Small intestine (tissue), 7 donors: ENCODE data around the gene DEXI. TPM values are rescaled to one million over a fixed set of nuclear protein-coding genes. Genes with fewer than 3 reads are reported as not detected.

Experiments used
- DNase-seq, 2 donors: peaks; one replicate each; pipeline versions ENCODE4 v3.0.0 to v3.0.0-alpha.2; 2013
- FAIRE-seq: peaks from 2 replicates; lab custom pipeline; 2012; peaks lifted over from hg19 to GRCh38; lab: Jason Lieb, UNC
- H3K27ac ChIP-seq, 3 donors: one replicate each; pipeline ENCODE4 v1.5.1; 2013; ENCODE audit warnings: low read length in 2 of 3, mild to moderate bottlenecking in 2 of 3, control low read depth in 1 of 3, inconsistent platforms in 1 of 3, low read depth in 1 of 3, moderate library complexity in 1 of 3
- H3K27me3 ChIP-seq, 3 donors: one replicate each; pipeline ENCODE4 v1.6.1; 2013; ENCODE audit warnings: low read length in 3 of 3, inconsistent platforms in 1 of 3; ENCODE audit not compliant: control insufficient read depth in 3 of 3, insufficient read depth in 3 of 3
- H3K36me3 ChIP-seq, 3 donors: one replicate each; pipeline ENCODE4 v1.6.1; 2013; ENCODE audit warnings: low read length in 3 of 3, inconsistent platforms in 1 of 3, low read depth in 1 of 3, mild to moderate bottlenecking in 1 of 3, moderate library complexity in 1 of 3; ENCODE audit not compliant: control insufficient read depth in 3 of 3, insufficient read depth in 2 of 3
- H3K4me1 ChIP-seq, 3 donors: one replicate each; pipeline ENCODE4 v1.6.1; 2013; ENCODE audit warnings: low read length in 2 of 3, inconsistent platforms in 1 of 3, low read depth in 1 of 3, mild to moderate bottlenecking in 1 of 3, moderate library complexity in 1 of 3; ENCODE audit not compliant: control insufficient read depth in 3 of 3, insufficient read depth in 2 of 3
- H3K4me3 ChIP-seq, 3 donors: one replicate each; pipeline ENCODE4 v1.5.1; 2013; ENCODE audit warnings: low read length in 3 of 3, control low read depth in 1 of 3, inconsistent platforms in 1 of 3, low read depth in 1 of 3, mild to moderate bottlenecking in 1 of 3, moderate library complexity in 1 of 3
- H3K9me3 ChIP-seq, 2 donors: one replicate each; pipeline ENCODE4 v1.6.1; 2013; ENCODE audit warnings: low read depth in 1 of 2, low read length in 1 of 2; ENCODE audit not compliant: control insufficient read depth in 2 of 2, insufficient read depth in 1 of 2
- WGBS, 3 donors: extraction: QIAGEN DNeasy Blood & Tissue Kit; methylation state at CpG; one replicate each; pipeline ENCODE4 v1.1.7; 2013; 5-methylcytosine and 5-hydroxymethylcytosine counted together
- polyA plus RNA-seq, 4 donors: library from polyadenylated mRNA; stranded (reverse) in 3 of 4; unstranded in 1 of 4; fragments of 200-250 nt in 3 of 4; fragments of 120-200 nt in 1 of 4; gene quantifications; one replicate each; pipeline versions ENCODE4 v1.2.1 to v1.2.3, GENCODE V29; 2013
- donor health status: healthy with polysubstance abuse.
- donor health status: control.
- donor health status: control.
- donor health status: Bipolar disorder and iron deficiency.
- donor health status: healthy.

Gene DEXI
- polyA plus RNA-seq, 4 donors, result 23.0 to 31.9 (median 26.3) TPM

GRCh38 chr16:10895053-10895946 is 47.0 kb downstream of the DEXI start:
- Histone ChIP-seq H3K4me1 (peaks cover 0 to 5% (median 2%) of the 10 kb centered on the region in 3 donors), H3K9me3 (no peaks in the 10 kb centered on the region), H3K27ac (no peak overlapping the region), H3K27me3 (no peaks in the 10 kb centered on the region), H3K36me3 (peaks cover 0 to 9% (median 5%) of the 10 kb centered on the region in 3 donors), H3K4me3 (no peak overlapping the region)
- no peak for FAIRE-seq
- WGBS, 3 donors, result 51 to 75% (median 67%) methylated on average over 15 to 17 of the region's 17 CpGs
- peak in 1 of 2 donors; percentile 56 for DNase-seq

- 86 to 93% (median 93%) methylated on average over 5 of the region's 5 CpGs for WGBS, 3 donors
- no peak for FAIRE-seq
- DNase-seq, result no peak
- Histone ChIP-seq H3K36me3 (peaks cover 0 to 2% (median 0%) of the 10 kb centered on the region in 3 donors), H3K27me3 (no peaks in the 10 kb centered on the region), H3K4me3 (no peak overlapping the region), H3K27ac (no peak overlapping the region), H3K4me1 (peaks cover 0 to 5% (median 2%) of the 10 kb centered on the region in 3 donors), H3K9me3 (no peaks in the 10 kb centered on the region)
Observed at GRCh38 chr16:10892782-10893318, 49.4 kb downstream of the DEXI start.

DNA sequence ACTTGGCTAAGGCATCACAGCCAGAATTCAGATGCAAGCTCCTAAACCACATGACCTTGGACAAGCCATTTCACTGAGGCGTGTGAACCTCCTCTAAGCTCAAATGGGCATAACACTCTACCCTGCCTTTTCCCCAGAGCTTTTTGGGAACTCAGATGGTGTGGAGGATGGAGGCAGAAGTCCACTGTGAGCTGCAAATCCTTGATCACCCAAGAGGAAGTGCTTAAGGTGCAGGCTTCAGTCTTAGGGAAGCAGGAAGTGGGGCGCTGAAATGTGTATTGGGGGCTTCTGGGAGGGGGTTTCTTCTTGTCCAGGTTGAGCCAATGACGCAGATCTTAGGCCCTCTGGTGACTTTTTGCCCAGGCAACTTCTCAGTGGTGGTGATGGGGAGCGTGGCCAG is 52.4 kb downstream of the DEXI start:
- Histone ChIP-seq H3K27me3 (no peaks in the 10 kb centered on the region), H3K4me1 (peaks cover 0 to 5% (median 2%) of the 10 kb centered on the region in 3 donors), H3K4me3 (no peak overlapping the region), H3K27ac (peak overlapping the region in 1 of 3 donors; percentile 8), H3K36me3 (no peaks in the 10 kb centered on the region), H3K9me3 (no peaks in the 10 kb centered on the region)
- DNase-seq (no peak), FAIRE-seq (no peak)
- WGBS, 3 donors, result 78 to 89% (median 86%) methylated on average over 4 of the region's 4 CpGs

GRCh38 chr16:10888320-10888937 is 53.8 kb downstream of the DEXI start:
- no peaks in the 10 kb centered on the region for H3K27me3 ChIP-seq
- DNase-seq (no peak), FAIRE-seq (no peak)
- no peak overlapping the region for H3K4me3 ChIP-seq
- H3K36me3 ChIP-seq, result no peaks in the 10 kb centered on the region
- peaks cover 0 to 8% (median 5%) of the 10 kb centered on the region in 3 donors for H3K4me1 ChIP-seq
- no peaks in the 10 kb centered on the region for H3K9me3 ChIP-seq
- no peak overlapping the region for H3K27ac ChIP-seq
- 67 to 81% (median 79%) methylated on average over 10 of the region's 10 CpGs for WGBS, 3 donors

- Histone ChIP-seq H3K9me3 (no peaks in the 10 kb centered on the region), H3K36me3 (no peaks in the 10 kb centered on the region), H3K4me1 (peaks cover under 1 to 7% (median 3%) of the 10 kb centered on the region in 3 donors), H3K4me3 (no peak overlapping the region), H3K27ac (no peak overlapping the region), H3K27me3 (peaks cover 0 to 2% (median 0%) of the 10 kb centered on the region in 3 donors)
- DNase-seq, result no peak
- WGBS, 3 donors, result 61 to 77% (median 70%) methylated on average over 6 of the region's 6 CpGs
- no peak for FAIRE-seq
Observed at GRCh38 chr16:10885246-10885645, 57.0 kb downstream of the DEXI start.

- H3K27ac ChIP-seq, result peak overlapping the region in 1 of 3 donors; percentile 41
- H3K4me3 ChIP-seq, result no peak overlapping the region
- peak; percentile 72 to 80 for DNase-seq
- H3K36me3 ChIP-seq, result no peaks in the 10 kb centered on the region
- H3K9me3 ChIP-seq, result no peaks in the 10 kb centered on the region
- peaks cover 0 to 19% (median 0%) of the 10 kb centered on the region in 3 donors for H3K27me3 ChIP-seq
- 60 to 75% (median 64%) methylated on average over 7 of the region's 7 CpGs for WGBS, 3 donors
- peaks cover 3 to 15% (median 10%) of the 10 kb centered on the region in 3 donors for H3K4me1 ChIP-seq
- no peak for FAIRE-seq
Observed at GRCh38 chr16:10883004-10883403, 59.3 kb downstream of the DEXI start.

GRCh38 chr16:10881479-10882030 is 60.7 kb downstream of the DEXI start:
- DNase-seq, result no peak
- Histone ChIP-seq H3K4me1 (peaks cover 3 to 15% (median 14%) of the 10 kb centered on the region in 3 donors), H3K27ac (no peak overlapping the region), H3K9me3 (no peaks in the 10 kb centered on the region), H3K4me3 (no peak overlapping the region), H3K27me3 (peaks cover 0 to 30% (median 0%) of the 10 kb centered on the region in 3 donors), H3K36me3 (no peaks in the 10 kb centered on the region)
- FAIRE-seq, result no peak
- 67 to 85% (median 70%) methylated on average over 7 of the region's 7 CpGs for WGBS, 3 donors
